ENCODE measurements around the gene DCTN2.
"Not testable (repeated sequence)": the region's sequence is repeated elsewhere in the genome, so short reads cannot be mapped to it uniquely, and the experiment has no call there.

The DCTN2 gene

GRCh38 chr12:57518920-57519795 is 27.8 kb downstream of the DCTN2 start:
- WGBS, 2 donors (ENCODE audit: extremely low coverage in 2 of 2, insufficient read length in 2 of 2, insufficient replicate concordance in 1 of 2) = no CpG with 5 or more reads among the region's 7 CpGs
- no peak for DNase-seq (ENCODE audit: low spot score)
- peaks cover 24 to 58% of the 10 kb centered on the region in 2 donors for H3K36me3 ChIP-seq (replicated peaks in 1 of 2; ENCODE audit: control insufficient read depth in 2 of 2, insufficient read depth in 2 of 2, low read length in 2 of 2)

GRCh38 chr12:57518176-57518919 is 28.6 kb downstream of the DCTN2 start:
- Histone ChIP-seq H2BK5ac (ENCODE audit: low read length) (no peak overlapping the region), H3K9me3 (replicated peaks in 1 of 2; ENCODE audit: control insufficient read depth in 2 of 2, insufficient read depth in 1 of 2, low read depth in 1 of 2, low read length in 2 of 2) (no peaks in the 10 kb centered on the region), H3K27ac (replicated peaks; ENCODE audit: low read length) (no peak overlapping the region), H2BK15ac (ENCODE audit: low read length) (no peak overlapping the region), H2BK120ac (ENCODE audit: low read depth, low read length) (no peak overlapping the region), H3K14ac (ENCODE audit: low read length) (no peak overlapping the region), H3K79me1 (ENCODE audit: low read depth, low read length) (no peaks in the 10 kb centered on the region), H3K9ac (ENCODE audit: low read depth, low read length, poor library complexity) (no peak overlapping the region), H4K8ac (ENCODE audit: low read depth, low read length) (no peak overlapping the region), H4K91ac (ENCODE audit: low read depth, low read length, poor library complexity) (no peak overlapping the region), H2BK12ac (ENCODE audit: low read length) (no peak overlapping the region), H2AFZ (ENCODE audit: low read length) (no peak overlapping the region), H2AK5ac (ENCODE audit: low read depth, low read length) (no peak overlapping the region), H3K4ac (ENCODE audit: low read length) (no peak overlapping the region), H3K18ac (ENCODE audit: low read length) (no peak overlapping the region), H3K23ac (ENCODE audit: low read depth, low read length, poor library complexity) (no peak overlapping the region), H3K27me3 (ENCODE audit: control insufficient read depth in 3 of 3, insufficient read depth in 3 of 3, low read depth in 1 of 3, low read length in 3 of 3) (peaks cover 0 to 2% (median 0%) of the 10 kb centered on the region in 3 experiments), H3K4me1 (ENCODE audit: control insufficient read depth in 2 of 2, insufficient read depth in 1 of 2, low read depth in 1 of 2, low read length in 2 of 2) (peaks cover 15 to 17% of the 10 kb centered on the region in 2 donors), H3K36me3 (replicated peaks in 1 of 2; ENCODE audit: control insufficient read depth in 2 of 2, insufficient read depth in 2 of 2, low read length in 2 of 2) (peaks cover 25 to 61% of the 10 kb centered on the region in 2 donors), H3K4me2 (ENCODE audit: insufficient read depth, low read length, poor library complexity, severe bottlenecking) (no peak overlapping the region), H3K4me3 (ENCODE audit: low read length in 2 of 2) (peak overlapping the region in 1 of 2 donors; percentile 88)
- WGBS, 2 donors (ENCODE audit: extremely low coverage in 2 of 2, insufficient read length in 2 of 2, insufficient replicate concordance in 1 of 2) = no CpG with 5 or more reads among the region's 8 CpGs
- no peak for DNase-seq (ENCODE audit: low spot score)

More at GRCh38 chr12:57518920-57519795, 27.8 kb downstream of the DCTN2 start:
- H2AK5ac ChIP-seq (ENCODE audit: low read depth, low read length) = peak overlapping the region; percentile 48
- peaks cover 22% of the 10 kb centered on the region in 2 donors for H3K4me1 ChIP-seq (ENCODE audit: control insufficient read depth in 2 of 2, insufficient read depth in 1 of 2, low read depth in 1 of 2, low read length in 2 of 2)
- no peak overlapping the region for H2BK120ac ChIP-seq (ENCODE audit: low read depth, low read length)
- no peak overlapping the region for H3K18ac ChIP-seq (ENCODE audit: low read length)
- H3K9me3 ChIP-seq (replicated peaks in 1 of 2; ENCODE audit: control insufficient read depth in 2 of 2, insufficient read depth in 1 of 2, low read depth in 1 of 2, low read length in 2 of 2) = no peaks in the 10 kb centered on the region
- H3K23ac ChIP-seq (ENCODE audit: low read depth, low read length, poor library complexity) = peak overlapping the region; percentile 66
- no peak overlapping the region for H2AFZ ChIP-seq (ENCODE audit: low read length)
- H3K14ac ChIP-seq (ENCODE audit: low read length) = no peak overlapping the region
- H3K27ac ChIP-seq (replicated peaks; ENCODE audit: low read length) = peak overlapping the region; percentile 86
- H3K9ac ChIP-seq (ENCODE audit: low read depth, low read length, poor library complexity) = peak overlapping the region; percentile 64
- H4K8ac ChIP-seq (ENCODE audit: low read depth, low read length) = no peak overlapping the region
- H3K4me2 ChIP-seq (ENCODE audit: insufficient read depth, low read length, poor library complexity, severe bottlenecking) = peak overlapping the region; percentile 78
- peak overlapping the region; percentile 88 to 94 for H3K4me3 ChIP-seq (ENCODE audit: low read length in 2 of 2)
- no peak overlapping the region for H2BK5ac ChIP-seq (ENCODE audit: low read length)
- H4K91ac ChIP-seq (ENCODE audit: low read depth, low read length, poor library complexity) = no peak overlapping the region
- H2BK15ac ChIP-seq (ENCODE audit: low read length) = no peak overlapping the region
- H3K79me1 ChIP-seq (ENCODE audit: low read depth, low read length) = peaks cover 3% of the 10 kb centered on the region
- H3K4ac ChIP-seq (ENCODE audit: low read length) = no peak overlapping the region
- H2BK12ac ChIP-seq (ENCODE audit: low read length) = no peak overlapping the region
- peaks cover 0 to 2% (median 0%) of the 10 kb centered on the region in 3 experiments for H3K27me3 ChIP-seq (ENCODE audit: control insufficient read depth in 3 of 3, insufficient read depth in 3 of 3, low read depth in 1 of 3, low read length in 3 of 3)

GRCh38 chr12:57517718-57518117 is 29.3 kb downstream of the DCTN2 start:
- H3K18ac ChIP-seq (ENCODE audit: low read length); H3K27ac ChIP-seq (replicated peaks; ENCODE audit: low read length); H4K91ac ChIP-seq (ENCODE audit: low read depth, low read length, poor library complexity); H3K79me1 ChIP-seq (ENCODE audit: low read depth, low read length); H3K27me3 ChIP-seq (ENCODE audit: control insufficient read depth in 3 of 3, insufficient read depth in 3 of 3, low read depth in 1 of 3, low read length in 3 of 3); H3K9me3 ChIP-seq (replicated peaks in 1 of 2; ENCODE audit: control insufficient read depth in 2 of 2, insufficient read depth in 1 of 2, low read depth in 1 of 2, low read length in 2 of 2); H2AK5ac ChIP-seq (ENCODE audit: low read depth, low read length); H3K4me2 ChIP-seq (ENCODE audit: insufficient read depth, low read length, poor library complexity, severe bottlenecking); H3K9ac ChIP-seq (ENCODE audit: low read depth, low read length, poor library complexity); H2BK12ac ChIP-seq (ENCODE audit: low read length); H2BK15ac ChIP-seq (ENCODE audit: low read length); H2BK5ac ChIP-seq (ENCODE audit: low read length); H2AFZ ChIP-seq (ENCODE audit: low read length); H3K4me3 ChIP-seq (ENCODE audit: low read length in 2 of 2); H3K4ac ChIP-seq (ENCODE audit: low read length); H3K14ac ChIP-seq (ENCODE audit: low read length); H2BK120ac ChIP-seq (ENCODE audit: low read depth, low read length); H3K23ac ChIP-seq (ENCODE audit: low read depth, low read length, poor library complexity); H4K8ac ChIP-seq (ENCODE audit: low read depth, low read length); DNase-seq (ENCODE audit: low spot score): not testable (repeated sequence)
- Histone ChIP-seq H3K36me3 (replicated peaks in 1 of 2; ENCODE audit: control insufficient read depth in 2 of 2, insufficient read depth in 2 of 2, low read length in 2 of 2) (peaks cover 29 to 67% of the 10 kb centered on the region in 2 donors), H3K4me1 (ENCODE audit: control insufficient read depth in 2 of 2, insufficient read depth in 1 of 2, low read depth in 1 of 2, low read length in 2 of 2) (peaks cover 14 to 15% of the 10 kb centered on the region in 2 donors)
- no CpG with 5 or more reads among the region's 10 CpGs for WGBS, 2 donors (ENCODE audit: extremely low coverage in 2 of 2, insufficient read length in 2 of 2, insufficient replicate concordance in 1 of 2)

GRCh38 chr12:57517187-57517586 is 29.8 kb downstream of the DCTN2 start:
- Histone ChIP-seq H3K4me1 (ENCODE audit: control insufficient read depth in 2 of 2, insufficient read depth in 1 of 2, low read depth in 1 of 2, low read length in 2 of 2) (peaks cover 14 to 15% of the 10 kb centered on the region in 2 donors), H3K14ac (ENCODE audit: low read length) (no peak overlapping the region), H3K4me3 (ENCODE audit: low read length in 2 of 2) (no peak overlapping the region), H3K9ac (ENCODE audit: low read depth, low read length, poor library complexity) (no peak overlapping the region), H2BK15ac (ENCODE audit: low read length) (no peak overlapping the region), H3K4me2 (ENCODE audit: insufficient read depth, low read length, poor library complexity, severe bottlenecking) (no peak overlapping the region), H3K23ac (ENCODE audit: low read depth, low read length, poor library complexity) (no peak overlapping the region), H4K8ac (ENCODE audit: low read depth, low read length) (no peak overlapping the region), H2BK12ac (ENCODE audit: low read length) (no peak overlapping the region), H2BK120ac (ENCODE audit: low read depth, low read length) (no peak overlapping the region), H3K27ac (replicated peaks; ENCODE audit: low read length) (no peak overlapping the region), H3K79me1 (ENCODE audit: low read depth, low read length) (no peaks in the 10 kb centered on the region), H3K18ac (ENCODE audit: low read length) (no peak overlapping the region), H2BK5ac (ENCODE audit: low read length) (no peak overlapping the region), H3K27me3 (ENCODE audit: control insufficient read depth in 3 of 3, insufficient read depth in 3 of 3, low read depth in 1 of 3, low read length in 3 of 3) (peaks cover 0 to 2% (median 0%) of the 10 kb centered on the region in 3 experiments), H2AFZ (ENCODE audit: low read length) (no peak overlapping the region), H4K91ac (ENCODE audit: low read depth, low read length, poor library complexity) (no peak overlapping the region), H3K4ac (ENCODE audit: low read length) (no peak overlapping the region), H3K9me3 (replicated peaks in 1 of 2; ENCODE audit: control insufficient read depth in 2 of 2, insufficient read depth in 1 of 2, low read depth in 1 of 2, low read length in 2 of 2) (no peaks in the 10 kb centered on the region), H3K36me3 (replicated peaks in 1 of 2; ENCODE audit: control insufficient read depth in 2 of 2, insufficient read depth in 2 of 2, low read length in 2 of 2) (peaks cover 33 to 72% of the 10 kb centered on the region in 2 donors), H2AK5ac (ENCODE audit: low read depth, low read length) (no peak overlapping the region)
- no CpG with 5 or more reads among the region's 1 CpG for WGBS, 2 donors (ENCODE audit: extremely low coverage in 2 of 2, insufficient read length in 2 of 2, insufficient replicate concordance in 1 of 2)
- no peak for DNase-seq (ENCODE audit: low spot score)

Data from neuronal stem cell (in vitro differentiated cells).